ENCODE results near the gene CPNE4.

CPNE4 gene

DNA sequence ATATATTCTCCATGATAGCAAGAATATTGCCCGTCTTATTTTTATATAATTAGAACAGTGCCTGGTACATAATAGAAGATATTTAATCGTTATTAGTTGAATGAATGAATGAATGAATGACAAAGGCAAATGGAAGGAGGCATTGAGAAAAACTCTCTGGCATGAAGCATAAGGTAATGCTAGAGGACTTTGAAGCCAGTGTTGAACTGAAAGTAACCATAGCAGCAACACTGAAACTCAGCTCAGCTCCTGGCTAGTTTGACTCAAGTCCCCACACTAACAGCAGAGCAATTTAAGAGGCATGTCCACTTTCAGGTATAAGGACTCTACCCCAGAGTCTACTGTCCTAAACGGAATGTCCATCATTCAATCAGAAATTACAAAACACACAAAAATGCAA lies 227.0 kb downstream of the CPNE4 start:
- no peak for DNase-seq (ENCODE audit: low read depth, low spot score)
- TF ChIP-seq, protein P1, sequence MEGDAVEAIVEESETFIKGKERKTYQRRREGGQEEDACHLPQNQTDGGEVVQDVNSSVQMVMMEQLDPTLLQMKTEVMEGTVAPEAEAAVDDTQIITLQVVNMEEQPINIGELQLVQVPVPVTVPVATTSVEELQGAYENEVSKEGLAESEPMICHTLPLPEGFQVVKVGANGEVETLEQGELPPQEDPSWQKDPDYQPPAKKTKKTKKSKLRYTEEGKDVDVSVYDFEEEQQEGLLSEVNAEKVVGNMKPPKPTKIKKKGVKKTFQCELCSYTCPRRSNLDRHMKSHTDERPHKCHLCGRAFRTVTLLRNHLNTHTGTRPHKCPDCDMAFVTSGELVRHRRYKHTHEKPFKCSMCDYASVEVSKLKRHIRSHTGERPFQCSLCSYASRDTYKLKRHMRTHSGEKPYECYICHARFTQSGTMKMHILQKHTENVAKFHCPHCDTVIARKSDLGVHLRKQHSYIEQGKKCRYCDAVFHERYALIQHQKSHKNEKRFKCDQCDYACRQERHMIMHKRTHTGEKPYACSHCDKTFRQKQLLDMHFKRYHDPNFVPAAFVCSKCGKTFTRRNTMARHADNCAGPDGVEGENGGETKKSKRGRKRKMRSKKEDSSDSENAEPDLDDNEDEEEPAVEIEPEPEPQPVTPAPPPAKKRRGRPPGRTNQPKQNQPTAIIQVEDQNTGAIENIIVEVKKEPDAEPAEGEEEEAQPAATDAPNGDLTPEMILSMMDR (IDR thresholded peaks at IDR 0.05; ENCODE audit: low read depth, low read length) = no peak
- in situ Hi-C loops (cut with HindIII; ENCODE audit: low sequenced_read_pairs) = no loop called here
- no peak overlapping the region for H3K4me3 ChIP-seq (ENCODE audit: low read depth, low read length)

DNA sequence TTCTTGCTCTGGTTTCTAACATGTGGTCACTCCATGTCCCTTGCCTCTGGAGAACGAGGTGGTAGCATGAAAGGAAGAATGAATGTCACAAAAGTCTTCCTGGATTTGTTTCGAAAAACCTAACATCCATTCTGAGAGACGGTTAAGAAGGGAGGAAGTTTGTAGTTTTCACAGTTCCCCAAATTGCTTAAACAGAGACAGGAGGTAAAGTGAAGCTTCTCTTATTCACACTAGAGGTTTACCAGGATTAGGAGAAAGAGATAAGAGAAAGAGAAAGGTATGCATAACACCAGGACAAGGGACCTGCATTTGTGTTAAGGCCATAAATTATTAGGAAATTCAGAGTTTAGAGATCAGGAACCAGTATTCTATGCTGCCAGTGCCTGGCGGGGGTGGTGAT lies 228.1 kb downstream of the CPNE4 start:
- TF ChIP-seq, protein P1 (IDR thresholded peaks at IDR 0.05; ENCODE audit: low read depth, low read length) = no peak
- in situ Hi-C loops (cut with HindIII; ENCODE audit: low sequenced_read_pairs) = no loop called here
- no peak for DNase-seq (ENCODE audit: low read depth, low spot score)
- no peak overlapping the region for H3K4me3 ChIP-seq (ENCODE audit: low read depth, low read length)

DNA sequence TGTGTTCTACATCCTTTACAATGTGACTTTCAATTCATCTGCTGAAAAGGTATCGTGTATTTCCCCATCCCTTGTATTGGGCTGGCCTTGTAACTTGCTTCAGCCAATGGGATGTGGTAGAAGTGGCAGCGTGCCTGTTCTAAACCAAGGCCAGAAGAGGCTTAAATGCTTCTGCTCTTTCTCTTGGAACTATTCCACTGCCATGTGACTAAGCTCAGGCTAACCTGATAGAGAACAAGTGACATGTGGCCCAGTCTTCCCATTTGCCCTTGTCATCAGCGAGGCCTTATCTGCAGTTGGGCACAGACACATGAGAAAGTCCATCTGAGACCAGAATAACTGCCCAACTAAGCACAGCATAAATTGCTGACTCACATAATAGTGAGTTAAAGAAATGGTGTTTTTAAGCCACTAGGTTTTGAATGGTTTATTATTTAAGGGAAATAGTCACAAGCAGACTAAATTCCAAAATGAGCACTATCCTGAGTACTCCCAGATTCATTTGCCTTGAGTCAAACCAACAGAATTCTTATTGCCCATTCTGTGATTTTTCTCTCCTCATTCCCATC lies 230.2 kb downstream of the CPNE4 start:
- DNase-seq (ENCODE audit: low read depth, low spot score) = no peak
- TF ChIP-seq, protein P1 (IDR thresholded peaks at IDR 0.05; ENCODE audit: low read depth, low read length) = no peak
- in situ Hi-C loops (cut with HindIII; ENCODE audit: low sequenced_read_pairs) = no loop called here
- H3K4me3 ChIP-seq (ENCODE audit: low read depth, low read length) = no peak overlapping the region

DNA sequence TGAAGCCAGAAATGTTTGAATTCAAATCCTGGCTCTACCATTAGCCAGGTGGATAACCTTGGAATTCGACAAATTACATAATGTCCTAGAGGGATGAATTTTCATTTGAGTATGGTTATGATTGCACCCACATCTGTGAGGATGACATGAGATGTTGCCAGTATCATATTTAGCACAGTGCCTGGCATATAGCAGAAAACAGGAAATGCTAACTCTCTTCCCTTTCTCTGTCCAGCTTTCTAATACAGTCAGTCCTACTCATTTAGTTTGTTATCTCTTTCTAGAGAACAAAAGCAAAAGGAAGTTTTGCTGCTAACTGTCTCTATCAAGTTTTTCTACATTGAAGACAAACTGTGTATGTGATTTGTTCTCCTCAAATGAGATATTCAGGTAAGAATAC lies 231.7 kb downstream of the CPNE4 start:
- TF ChIP-seq, protein P1 (IDR thresholded peaks at IDR 0.05; ENCODE audit: low read depth, low read length) = no peak
- no peak for DNase-seq (ENCODE audit: low read depth, low spot score)
- in situ Hi-C loops (cut with HindIII; ENCODE audit: low sequenced_read_pairs) = no loop called here

DNA sequence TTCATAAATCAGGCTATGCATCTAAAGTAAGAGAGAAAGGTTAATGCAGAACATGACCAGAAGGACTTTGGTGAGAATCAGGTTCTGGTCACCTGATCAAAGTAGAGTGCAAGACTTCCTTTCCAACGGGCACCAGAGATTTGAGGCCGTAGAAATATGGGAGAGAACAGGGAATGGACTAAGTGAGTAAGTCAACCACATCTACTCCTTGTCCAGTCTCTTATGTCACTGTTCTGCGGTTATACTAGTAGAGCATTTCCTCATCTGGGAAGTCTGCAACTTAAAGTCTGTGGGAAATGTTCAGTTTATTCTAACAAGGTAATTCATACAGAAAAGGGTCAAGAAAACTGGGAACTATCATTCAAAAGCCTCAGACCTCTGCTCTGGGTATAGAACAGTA lies 232.8 kb downstream of the CPNE4 start:
- DNase-seq (ENCODE audit: low read depth, low spot score) = no peak
- TF ChIP-seq, protein P1 (IDR thresholded peaks at IDR 0.05; ENCODE audit: low read depth, low read length) = no peak
- in situ Hi-C loops (cut with HindIII; ENCODE audit: low sequenced_read_pairs) = no loop called here
- H3K4me3 ChIP-seq (ENCODE audit: low read depth, low read length) = no peak overlapping the region

More for the DNA sequence above, 231.7 kb downstream of the CPNE4 start:
- no peak overlapping the region for H3K4me3 ChIP-seq (ENCODE audit: low read depth, low read length)

DNA sequence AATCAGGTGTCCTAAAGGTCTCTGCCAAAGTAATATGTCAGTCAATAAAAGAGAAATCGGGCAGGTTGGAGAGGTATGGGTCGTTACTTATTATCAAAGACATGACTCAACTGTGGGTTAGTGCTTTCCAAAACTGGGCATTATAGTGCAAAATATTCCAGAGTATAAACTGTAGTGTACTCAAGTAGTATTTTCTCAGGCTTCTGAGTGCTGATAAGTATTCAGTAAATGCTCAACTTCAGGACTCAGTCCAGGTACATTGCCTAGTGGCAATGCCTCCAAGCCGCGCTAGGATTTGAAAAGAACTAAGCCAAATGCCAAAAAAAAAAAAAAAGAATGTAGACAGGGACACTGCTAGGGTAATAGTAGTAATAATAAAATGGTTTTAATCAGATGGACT lies 233.2 kb downstream of the CPNE4 start:
- no peak overlapping the region for H3K4me3 ChIP-seq (ENCODE audit: low read depth, low read length)
- in situ Hi-C loops (cut with HindIII; ENCODE audit: low sequenced_read_pairs) = no loop called here
- no peak for DNase-seq (ENCODE audit: low read depth, low spot score)
- TF ChIP-seq, protein P1 (IDR thresholded peaks at IDR 0.05; ENCODE audit: low read depth, low read length) = no peak

DNA sequence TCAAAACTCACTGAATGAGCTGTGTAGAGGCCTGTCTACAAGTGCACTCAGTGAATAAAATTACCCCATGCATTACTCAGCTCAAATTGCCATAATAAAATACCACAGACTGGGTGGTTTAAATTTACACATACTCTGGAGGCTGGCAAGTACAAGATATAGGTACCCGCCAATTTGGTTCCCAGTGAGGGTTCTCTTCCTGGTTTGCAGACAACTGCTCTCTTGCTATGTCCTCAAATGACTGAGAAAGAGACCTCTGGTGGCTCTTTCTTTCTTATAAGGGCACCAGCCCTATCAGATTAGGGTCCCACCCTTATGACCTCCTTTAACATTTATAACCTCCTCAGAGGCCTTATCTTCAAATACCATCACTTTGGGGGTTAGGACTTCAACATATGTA lies 237.0 kb downstream of the CPNE4 start:
- TF ChIP-seq, protein P1 (IDR thresholded peaks at IDR 0.05; ENCODE audit: low read depth, low read length) = no peak
- DNase-seq (ENCODE audit: low read depth, low spot score) = no peak

More for the DNA sequence above, 237.0 kb downstream of the CPNE4 start:
- in situ Hi-C loops (cut with HindIII; ENCODE audit: low sequenced_read_pairs) = no loop called here
- no peak overlapping the region for H3K4me3 ChIP-seq (ENCODE audit: low read depth, low read length)

Measured in astrocyte of the spinal cord (primary cell).